ENCODE data around the gene SLC30A4.

SLC30A4 gene

DNA sequence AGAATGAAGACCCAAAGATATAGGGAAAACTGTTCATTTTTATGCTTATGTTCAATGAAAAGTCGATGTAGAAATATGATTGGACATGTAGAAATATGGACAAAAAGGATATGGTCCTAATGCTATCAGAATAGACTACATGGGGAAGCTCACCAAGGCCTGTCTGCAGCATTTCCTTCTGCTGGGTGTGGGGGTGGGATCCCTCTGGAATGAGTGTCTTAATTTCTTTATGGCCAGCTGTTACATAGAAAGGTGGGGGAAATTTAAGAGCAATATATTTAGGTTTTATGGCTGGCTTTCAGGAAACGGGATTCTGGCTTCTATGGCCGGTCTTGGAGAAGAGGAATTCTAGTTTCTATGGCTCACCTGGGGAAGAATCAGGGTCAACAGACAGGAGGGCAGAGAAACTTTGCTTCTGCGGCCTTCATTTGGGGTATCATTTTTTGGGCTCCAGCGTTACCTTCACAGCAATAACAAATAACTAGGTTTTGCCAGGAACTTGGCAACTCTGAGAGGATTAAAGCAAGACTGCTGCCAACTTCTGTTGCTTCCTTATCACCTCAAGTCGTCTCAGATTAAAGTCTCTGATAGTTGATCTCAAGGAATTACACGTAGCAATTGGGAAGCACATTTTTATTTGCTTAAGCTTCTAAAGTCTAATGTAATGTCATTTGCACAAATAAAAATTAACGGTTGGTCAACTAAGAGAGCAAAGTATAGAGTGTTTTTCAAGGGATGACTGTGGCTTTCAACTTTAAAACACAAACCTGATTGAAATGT is 87.2 kb downstream of the SLC30A4 start:
- no peak for DNase-seq (ENCODE audit: low spot score)
- ATAC-seq (ENCODE audit: low read depth): no peak

DNA sequence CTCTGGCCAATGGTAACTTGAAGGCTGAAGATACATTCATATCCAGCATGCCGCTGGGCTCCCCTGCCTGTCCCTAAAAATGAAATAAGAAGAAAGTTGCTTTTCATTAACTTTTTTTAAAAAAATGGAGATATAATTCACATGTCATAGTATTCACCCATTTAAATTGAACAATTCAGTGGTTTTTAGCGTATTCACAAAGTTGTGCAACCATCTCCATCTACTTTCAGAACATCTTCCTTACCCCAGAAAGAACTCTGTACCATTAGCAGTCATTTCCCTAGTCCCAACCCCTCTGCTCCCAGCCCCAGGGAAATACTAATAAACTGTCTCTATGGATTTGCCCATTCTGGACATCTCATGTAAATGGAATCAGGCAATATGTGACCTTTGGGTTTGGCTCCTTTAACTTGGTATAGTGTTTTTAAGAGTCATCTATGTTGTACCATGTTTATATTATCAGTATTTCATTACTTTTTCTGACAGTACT is 88.4 kb downstream of the SLC30A4 start:
- no peak overlapping the region for H3K4me3 ChIP-seq (ENCODE audit: severe bottlenecking)
- TF ChIP-seq, protein P1, sequence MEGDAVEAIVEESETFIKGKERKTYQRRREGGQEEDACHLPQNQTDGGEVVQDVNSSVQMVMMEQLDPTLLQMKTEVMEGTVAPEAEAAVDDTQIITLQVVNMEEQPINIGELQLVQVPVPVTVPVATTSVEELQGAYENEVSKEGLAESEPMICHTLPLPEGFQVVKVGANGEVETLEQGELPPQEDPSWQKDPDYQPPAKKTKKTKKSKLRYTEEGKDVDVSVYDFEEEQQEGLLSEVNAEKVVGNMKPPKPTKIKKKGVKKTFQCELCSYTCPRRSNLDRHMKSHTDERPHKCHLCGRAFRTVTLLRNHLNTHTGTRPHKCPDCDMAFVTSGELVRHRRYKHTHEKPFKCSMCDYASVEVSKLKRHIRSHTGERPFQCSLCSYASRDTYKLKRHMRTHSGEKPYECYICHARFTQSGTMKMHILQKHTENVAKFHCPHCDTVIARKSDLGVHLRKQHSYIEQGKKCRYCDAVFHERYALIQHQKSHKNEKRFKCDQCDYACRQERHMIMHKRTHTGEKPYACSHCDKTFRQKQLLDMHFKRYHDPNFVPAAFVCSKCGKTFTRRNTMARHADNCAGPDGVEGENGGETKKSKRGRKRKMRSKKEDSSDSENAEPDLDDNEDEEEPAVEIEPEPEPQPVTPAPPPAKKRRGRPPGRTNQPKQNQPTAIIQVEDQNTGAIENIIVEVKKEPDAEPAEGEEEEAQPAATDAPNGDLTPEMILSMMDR (IDR thresholded peaks at IDR 0.05; ENCODE audit: poor library complexity, severe bottlenecking): no peak
- H3K4me1 ChIP-seq (ENCODE audit: insufficient read depth, poor library complexity, severe bottlenecking): no peaks in the 10 kb centered on the region
- ATAC-seq (ENCODE audit: low read depth) (no peak), DNase-seq (ENCODE audit: low spot score) (no peak)
- no peaks in the 10 kb centered on the region for H3K27me3 ChIP-seq (ENCODE audit: insufficient read depth, poor library complexity, severe bottlenecking)
- no peak overlapping the region for H3K27ac ChIP-seq (ENCODE audit: poor library complexity, severe bottlenecking)
- no peaks in the 10 kb centered on the region for H3K9me3 ChIP-seq (ENCODE audit: severe bottlenecking)
- H3K36me3 ChIP-seq (ENCODE audit: low read depth): no peaks in the 10 kb centered on the region

More for the DNA sequence above, 87.2 kb downstream of the SLC30A4 start:
- H3K4me3 ChIP-seq (ENCODE audit: severe bottlenecking): no peak overlapping the region
- H3K27me3 ChIP-seq (ENCODE audit: insufficient read depth, poor library complexity, severe bottlenecking): no peaks in the 10 kb centered on the region
- H3K4me1 ChIP-seq (ENCODE audit: insufficient read depth, poor library complexity, severe bottlenecking): no peaks in the 10 kb centered on the region
- TF ChIP-seq, protein P1 (IDR thresholded peaks at IDR 0.05; ENCODE audit: poor library complexity, severe bottlenecking): no peak
- no peak overlapping the region for H3K27ac ChIP-seq (ENCODE audit: poor library complexity, severe bottlenecking)
- no peaks in the 10 kb centered on the region for H3K36me3 ChIP-seq (ENCODE audit: low read depth)
- no peaks in the 10 kb centered on the region for H3K9me3 ChIP-seq (ENCODE audit: severe bottlenecking)

DNA sequence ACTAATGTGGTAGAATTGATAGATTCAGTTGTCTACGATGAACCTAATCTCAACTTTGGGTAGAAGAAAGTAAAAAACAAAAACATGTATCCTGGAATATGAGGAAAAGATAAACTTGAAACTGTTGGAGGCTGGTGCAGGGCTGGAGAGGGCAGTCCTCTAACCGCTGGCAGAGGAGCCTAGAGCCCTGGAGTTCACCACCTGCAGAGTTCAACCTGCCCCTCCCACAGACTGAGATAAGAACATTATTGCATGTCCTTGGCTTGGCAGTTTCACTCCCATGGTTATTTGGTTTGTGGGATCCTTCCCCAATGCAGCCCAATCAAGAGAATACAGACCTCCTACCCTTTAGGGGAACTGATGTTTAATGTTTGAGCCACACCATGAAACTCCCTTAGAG is 91.0 kb downstream of the SLC30A4 start:
- peak; percentile 42 for DNase-seq (ENCODE audit: low spot score)
- Histone ChIP-seq H3K4me1 (ENCODE audit: insufficient read depth, poor library complexity, severe bottlenecking) (no peaks in the 10 kb centered on the region), H3K27me3 (ENCODE audit: insufficient read depth, poor library complexity, severe bottlenecking) (no peaks in the 10 kb centered on the region)

DNA sequence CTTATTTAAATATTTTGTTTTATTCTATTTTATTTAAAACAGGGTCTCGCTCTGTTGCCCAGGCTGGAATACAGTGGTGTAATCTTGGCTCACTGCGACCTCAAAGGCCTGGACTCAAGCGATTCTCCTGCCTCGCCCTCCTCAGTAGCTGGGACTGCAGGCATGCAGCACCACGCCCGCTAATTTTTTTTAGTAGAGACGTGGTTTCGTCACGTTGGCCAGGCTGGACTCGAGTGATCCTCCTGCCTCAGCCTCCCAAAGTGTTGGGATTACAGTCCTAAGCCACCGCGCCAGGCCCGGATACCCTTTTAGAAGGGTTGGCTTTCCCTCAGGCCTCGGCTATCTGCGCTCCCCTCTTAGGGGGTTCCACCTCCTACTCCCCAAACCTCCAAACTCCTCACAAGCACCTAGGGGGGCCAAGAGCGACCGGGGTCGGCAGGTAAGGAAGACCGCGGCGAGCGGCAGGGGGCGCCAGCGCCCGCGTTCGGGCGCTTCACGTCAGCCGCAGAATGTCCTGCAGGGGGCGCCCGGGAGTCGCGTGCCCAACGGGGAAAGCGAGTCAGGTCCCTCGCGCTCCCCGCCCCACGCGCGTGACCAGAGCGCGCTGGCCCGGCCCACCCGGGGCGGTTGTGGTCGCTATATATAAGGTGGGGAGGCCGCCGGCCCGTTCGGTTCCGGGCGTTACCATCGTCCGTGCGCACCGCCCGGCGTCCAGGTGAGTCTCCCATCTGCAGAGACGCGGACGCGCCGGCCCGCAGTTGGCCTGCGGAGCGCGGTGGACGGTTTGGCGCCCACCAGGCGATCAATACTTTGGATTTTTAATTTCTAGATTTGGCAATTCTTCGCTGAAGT is 92.4 kb downstream of the SLC30A4 start:
- TF ChIP-seq, protein P1 (IDR thresholded peaks at IDR 0.05; ENCODE audit: poor library complexity, severe bottlenecking): peak; percentile 100
- H3K4me1 ChIP-seq (ENCODE audit: insufficient read depth, poor library complexity, severe bottlenecking): no peaks in the 10 kb centered on the region
- H3K27me3 ChIP-seq (ENCODE audit: insufficient read depth, poor library complexity, severe bottlenecking): no peaks in the 10 kb centered on the region
- H3K4me3 ChIP-seq (ENCODE audit: severe bottlenecking): peak overlapping the region; percentile 47
- ATAC-seq (ENCODE audit: low read depth) (peak; percentile 88), DNase-seq (ENCODE audit: low spot score) (peak; percentile 79)
- no peaks in the 10 kb centered on the region for H3K36me3 ChIP-seq (ENCODE audit: low read depth)
- H3K9me3 ChIP-seq (ENCODE audit: severe bottlenecking): no peaks in the 10 kb centered on the region
- H3K27ac ChIP-seq (ENCODE audit: poor library complexity, severe bottlenecking): no peak overlapping the region

More for the DNA sequence above, 91.0 kb downstream of the SLC30A4 start:
- Histone ChIP-seq H3K36me3 (ENCODE audit: low read depth) (no peaks in the 10 kb centered on the region), H3K27ac (ENCODE audit: poor library complexity, severe bottlenecking) (no peak overlapping the region), H3K4me3 (ENCODE audit: severe bottlenecking) (no peak overlapping the region), H3K9me3 (ENCODE audit: severe bottlenecking) (no peaks in the 10 kb centered on the region)
- no peak for ATAC-seq (ENCODE audit: low read depth)
- TF ChIP-seq, protein P1 (IDR thresholded peaks at IDR 0.05; ENCODE audit: poor library complexity, severe bottlenecking): no peak
